Ishikawa (cell line): ENCODE measurements around the gene PHOSPHO2.

Source experiments
- CEBPB ChIP-seq: IDR thresholded peaks from 2 replicates; pipeline ENCODE4 v1.6.1; 2012
- CREB1 ChIP-seq: IDR thresholded peaks from 2 replicates; pipeline ENCODE4 v1.6.1; 2012; ENCODE audit warnings: low read depth
- EGR1 ChIP-seq: IDR thresholded peaks from 2 replicates; pipeline ENCODE4 v1.6.1; 2012
- EP300 ChIP-seq: IDR thresholded peaks from 2 replicates; pipeline ENCODE4 v1.6.1; 2012; ENCODE audit warnings: borderline replicate concordance
- FOXM1 ChIP-seq: IDR thresholded peaks from 2 replicates; pipeline ENCODE4 v1.6.1; 2012; ENCODE audit warnings: low read depth, borderline replicate concordance
- NFIC ChIP-seq: IDR thresholded peaks from 2 replicates; pipeline ENCODE4 v1.6.1; 2012
- RAD21 ChIP-seq: IDR thresholded peaks from 2 replicates; pipeline ENCODE4 v1.6.1; 2012; ENCODE audit warnings: low read depth
- TAF1 ChIP-seq: IDR thresholded peaks from 2 replicates; pipeline ENCODE4 v1.6.1; 2012; ENCODE audit warnings: low read depth, mild to moderate bottlenecking
- TCF12 ChIP-seq: IDR thresholded peaks from 2 replicates; pipeline ENCODE4 v1.6.1; 2012; ENCODE audit warnings: low read depth
- TEAD4 ChIP-seq: IDR thresholded peaks from 2 replicates; pipeline ENCODE4 v1.6.1; 2012
- YY1 ChIP-seq: IDR thresholded peaks from 2 replicates; pipeline ENCODE4 v1.6.1; 2012; ENCODE audit warnings: low read depth
- ZBTB7A ChIP-seq: IDR thresholded peaks from 2 replicates; pipeline ENCODE4 v1.6.1; 2012; ENCODE audit warnings: low read depth
- TF ChIP-seq, protein P1 (sequence below): IDR thresholded peaks from 2 replicates; pipeline ENCODE4 v1.6.1; 2012; ENCODE audit warnings: low read depth, mild to moderate bottlenecking
- TF ChIP-seq, protein P2 (sequence below): IDR thresholded peaks from 2 replicates; pipeline ENCODE4 v1.6.1; 2012
- TF ChIP-seq, protein P3 (sequence below): IDR thresholded peaks from 2 replicates; pipeline ENCODE4 v1.6.1; 2012

Gene PHOSPHO2

GRCh38 chr2:169734169-169734847 is 40.0 kb downstream of the PHOSPHO2 start:
- TF ChIP-seq CEBPB (no peak), CREB1 (no peak), TCF12 (no peak), RAD21 (no peak), TEAD4 (no peak), TAF1 (no peak), ZBTB7A (no peak), EGR1 (no peak), NFIC (no peak), EP300 (no peak), FOXM1 (no peak), YY1 (no peak)
- TF ChIP-seq, protein P1, sequence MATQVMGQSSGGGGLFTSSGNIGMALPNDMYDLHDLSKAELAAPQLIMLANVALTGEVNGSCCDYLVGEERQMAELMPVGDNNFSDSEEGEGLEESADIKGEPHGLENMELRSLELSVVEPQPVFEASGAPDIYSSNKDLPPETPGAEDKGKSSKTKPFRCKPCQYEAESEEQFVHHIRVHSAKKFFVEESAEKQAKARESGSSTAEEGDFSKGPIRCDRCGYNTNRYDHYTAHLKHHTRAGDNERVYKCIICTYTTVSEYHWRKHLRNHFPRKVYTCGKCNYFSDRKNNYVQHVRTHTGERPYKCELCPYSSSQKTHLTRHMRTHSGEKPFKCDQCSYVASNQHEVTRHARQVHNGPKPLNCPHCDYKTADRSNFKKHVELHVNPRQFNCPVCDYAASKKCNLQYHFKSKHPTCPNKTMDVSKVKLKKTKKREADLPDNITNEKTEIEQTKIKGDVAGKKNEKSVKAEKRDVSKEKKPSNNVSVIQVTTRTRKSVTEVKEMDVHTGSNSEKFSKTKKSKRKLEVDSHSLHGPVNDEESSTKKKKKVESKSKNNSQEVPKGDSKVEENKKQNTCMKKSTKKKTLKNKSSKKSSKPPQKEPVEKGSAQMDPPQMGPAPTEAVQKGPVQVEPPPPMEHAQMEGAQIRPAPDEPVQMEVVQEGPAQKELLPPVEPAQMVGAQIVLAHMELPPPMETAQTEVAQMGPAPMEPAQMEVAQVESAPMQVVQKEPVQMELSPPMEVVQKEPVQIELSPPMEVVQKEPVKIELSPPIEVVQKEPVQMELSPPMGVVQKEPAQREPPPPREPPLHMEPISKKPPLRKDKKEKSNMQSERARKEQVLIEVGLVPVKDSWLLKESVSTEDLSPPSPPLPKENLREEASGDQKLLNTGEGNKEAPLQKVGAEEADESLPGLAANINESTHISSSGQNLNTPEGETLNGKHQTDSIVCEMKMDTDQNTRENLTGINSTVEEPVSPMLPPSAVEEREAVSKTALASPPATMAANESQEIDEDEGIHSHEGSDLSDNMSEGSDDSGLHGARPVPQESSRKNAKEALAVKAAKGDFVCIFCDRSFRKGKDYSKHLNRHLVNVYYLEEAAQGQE = no peak
- TF ChIP-seq, protein P2, sequence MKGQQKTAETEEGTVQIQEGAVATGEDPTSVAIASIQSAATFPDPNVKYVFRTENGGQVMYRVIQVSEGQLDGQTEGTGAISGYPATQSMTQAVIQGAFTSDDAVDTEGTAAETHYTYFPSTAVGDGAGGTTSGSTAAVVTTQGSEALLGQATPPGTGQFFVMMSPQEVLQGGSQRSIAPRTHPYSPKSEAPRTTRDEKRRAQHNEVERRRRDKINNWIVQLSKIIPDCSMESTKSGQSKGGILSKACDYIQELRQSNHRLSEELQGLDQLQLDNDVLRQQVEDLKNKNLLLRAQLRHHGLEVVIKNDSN = no peak
- TF ChIP-seq, protein P3, sequence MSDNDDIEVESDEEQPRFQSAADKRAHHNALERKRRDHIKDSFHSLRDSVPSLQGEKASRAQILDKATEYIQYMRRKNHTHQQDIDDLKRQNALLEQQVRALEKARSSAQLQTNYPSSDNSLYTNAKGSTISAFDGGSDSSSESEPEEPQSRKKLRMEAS = no peak; the same call in 1 of the 2 replicates

DNA sequence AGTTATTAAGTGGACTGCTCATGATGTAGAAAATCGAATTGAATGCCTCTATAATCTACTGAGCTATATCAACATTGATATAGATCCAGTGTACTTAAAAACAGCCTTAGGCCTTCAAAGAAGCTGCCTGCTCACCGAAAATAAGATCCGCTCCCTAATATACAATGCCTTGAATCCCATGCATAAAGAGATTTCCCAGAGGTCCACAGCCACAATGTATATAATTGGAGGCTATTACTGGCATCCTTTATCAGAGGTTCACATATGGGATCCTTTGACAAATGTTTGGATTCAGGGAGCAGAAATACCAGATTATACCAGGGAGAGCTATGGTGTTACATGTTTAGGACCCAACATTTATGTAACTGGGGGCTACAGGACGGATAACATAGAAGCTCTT is 41.4 kb downstream of the PHOSPHO2 start:
- TF ChIP-seq CREB1 (no peak), ZBTB7A (no peak), EP300 (no peak), FOXM1 (no peak), TCF12 (no peak), EGR1 (no peak), YY1 (no peak), TAF1 (no peak), RAD21 (no peak), TEAD4 (no peak)
- TF ChIP-seq, protein P3 = no peak
- TF ChIP-seq, protein P2 = no peak

DNA sequence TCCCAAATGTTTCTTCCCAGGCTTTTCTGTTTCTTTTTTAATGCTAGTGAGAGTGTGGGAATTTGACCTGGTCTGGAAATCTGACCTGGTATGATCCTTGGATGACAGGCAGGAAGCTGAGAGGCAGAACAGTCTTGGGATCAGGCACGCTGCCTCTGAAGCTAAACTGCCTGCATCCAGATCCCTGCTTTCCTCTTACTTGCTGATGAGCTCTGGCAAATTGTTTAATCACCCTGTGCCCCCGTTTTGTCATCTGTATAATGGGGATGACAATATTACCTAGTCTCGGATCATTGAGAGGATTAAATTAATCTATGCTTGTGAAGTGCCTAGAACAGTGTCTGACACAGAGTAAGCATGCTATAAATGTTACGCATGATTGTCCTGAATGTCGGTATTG is 42.6 kb downstream of the PHOSPHO2 start:
- TF ChIP-seq RAD21 = no peak
- TF ChIP-seq, protein P2 = no peak
- no peak for TF ChIP-seq EP300
- no peak for TF ChIP-seq CEBPB
- TF ChIP-seq TAF1 = no peak
- TF ChIP-seq NFIC = no peak
- no peak for TF ChIP-seq TCF12
- no peak for TF ChIP-seq TEAD4
- TF ChIP-seq, protein P3 = no peak

DNA sequence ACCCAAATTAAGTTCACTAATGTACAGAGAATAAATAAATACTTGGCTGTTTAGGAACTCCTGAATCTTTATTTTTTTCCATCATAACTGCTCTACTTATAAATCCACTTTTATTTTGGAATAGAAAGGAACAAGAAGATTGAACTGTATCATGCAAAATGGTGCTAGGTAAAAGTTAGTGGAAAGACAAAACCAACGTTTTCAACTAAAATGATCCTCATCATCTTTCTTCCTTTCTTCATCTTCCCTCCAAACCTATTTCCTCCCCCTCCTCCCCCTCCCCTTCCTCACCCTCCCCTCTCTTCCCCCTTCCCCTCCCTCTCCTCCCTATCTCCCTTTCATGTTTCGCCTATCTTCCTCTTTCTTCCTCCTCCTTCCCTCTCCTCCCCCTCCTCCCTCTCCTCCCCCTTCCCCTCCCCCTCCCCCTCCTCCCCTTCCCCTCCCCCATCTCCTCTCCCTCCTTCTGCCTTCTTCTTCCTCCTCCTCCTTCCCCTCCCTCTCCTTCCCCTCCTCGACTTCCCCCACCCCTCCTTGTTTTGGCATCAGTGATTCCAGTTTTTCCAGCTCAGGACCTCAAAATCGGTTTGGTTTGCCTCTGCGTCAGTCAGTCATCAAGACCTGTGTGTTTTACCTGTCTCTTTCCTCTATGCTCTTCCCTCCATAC is 44.4 kb downstream of the PHOSPHO2 start:
- TF ChIP-seq, protein P2 = no peak
- TF ChIP-seq ZBTB7A (no peak), CREB1 (no peak), RAD21 (no peak), FOXM1 (no peak), TEAD4 (no peak), YY1 (no peak), TCF12 (no peak), NFIC (no peak)
- TF ChIP-seq, protein P1 = no peak

DNA sequence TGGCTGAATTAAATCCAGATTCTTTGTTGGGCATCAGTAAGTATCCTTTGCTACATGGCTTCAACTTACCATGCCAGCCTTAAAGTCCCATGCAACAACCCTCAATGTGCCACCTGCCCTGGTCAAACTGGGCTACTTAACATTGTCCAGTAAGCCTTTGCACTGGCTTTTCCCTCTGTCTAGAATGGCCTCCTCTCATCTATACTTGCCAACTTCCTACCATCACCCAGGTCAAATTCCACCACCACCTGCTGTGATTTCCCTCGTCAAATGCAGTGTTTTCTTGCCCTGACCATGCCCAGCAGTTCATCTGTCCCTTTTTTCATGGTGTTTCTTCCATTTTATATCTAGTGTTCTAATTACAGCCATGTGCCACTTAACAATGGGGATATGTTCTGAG is 45.1 kb downstream of the PHOSPHO2 start:
- TF ChIP-seq, protein P3 = peak; percentile 23; the same call in 1 of the 2 replicates
- TF ChIP-seq CREB1 (no peak), TEAD4 (no peak), TCF12 (no peak), YY1 (no peak), CEBPB (0 out of 2 replicates have a peak, but pooled peaks have one; percentile 11), TAF1 (no peak)
- TF ChIP-seq, protein P2 = no peak
